Upper lobe of right lung (tissue), 1 donor: ENCODE measurements around the gene MEIOSIN. TPM values are rescaled to one million over a fixed set of nuclear protein-coding genes. Genes with fewer than 3 reads are reported as not detected.

ENCODE experiments used
- ATAC-seq: fragments of 200-7000 bp; cut with Tn5 transposase; one replicate; pipeline ENCODE4 v1.9.1; 2020; ENCODE audit warnings: mild to moderate bottlenecking, moderate library complexity
- DNase-seq: peaks from one replicate; pipeline ENCODE4 v3.0.0-alpha.2; 2020
- H3K27ac ChIP-seq: fragments of 200-600 bp; one replicate; pipeline ENCODE4 v1.8.0; 2022
- H3K27me3 ChIP-seq: fragments of 200-600 bp; one replicate; pipeline ENCODE4 v1.8.0; 2022; ENCODE audit warnings: mild to moderate bottlenecking
- H3K36me3 ChIP-seq: fragments of 200-600 bp; one replicate; pipeline ENCODE4 v1.8.0; 2022
- H3K4me1 ChIP-seq: fragments of 200-600 bp; one replicate; pipeline ENCODE4 v1.8.0; 2022
- H3K4me3 ChIP-seq: fragments of 200-600 bp; one replicate; pipeline ENCODE4 v1.8.0; 2022; ENCODE audit warnings: mild to moderate bottlenecking
- H3K9me3 ChIP-seq: fragments of 200-600 bp; one replicate; pipeline ENCODE4 v1.8.0; 2022
- intact Hi-C: fragments of 100-400 bp; cut with DNase I; formaldehyde crosslinking; loops from one replicate; pipeline ENCODE4 v1.11.0; 2022
- total RNA-seq: library from RNA; stranded (reverse); fragmentation: NEBNext Ultra II Directional; extraction: Animal tissue kit (Norgen Biotek cat#: 25700); gene quantifications from one replicate; pipeline ENCODE4 v1.2.1, GENCODE V29; 2021
- TF ChIP-seq, protein P1 (sequence below): fragments of 200-600 bp; IDR thresholded peaks from one replicate; pipeline ENCODE4 v1.8.0; 2022; ENCODE audit warnings: antibody characterized with exemption
- donor health status: DM: no; HTN: yes; CAD: no; lungs with severe emphysema.

Gene MEIOSIN
- total RNA-seq, 1 donor from 2014 or later = not detected

DNA sequence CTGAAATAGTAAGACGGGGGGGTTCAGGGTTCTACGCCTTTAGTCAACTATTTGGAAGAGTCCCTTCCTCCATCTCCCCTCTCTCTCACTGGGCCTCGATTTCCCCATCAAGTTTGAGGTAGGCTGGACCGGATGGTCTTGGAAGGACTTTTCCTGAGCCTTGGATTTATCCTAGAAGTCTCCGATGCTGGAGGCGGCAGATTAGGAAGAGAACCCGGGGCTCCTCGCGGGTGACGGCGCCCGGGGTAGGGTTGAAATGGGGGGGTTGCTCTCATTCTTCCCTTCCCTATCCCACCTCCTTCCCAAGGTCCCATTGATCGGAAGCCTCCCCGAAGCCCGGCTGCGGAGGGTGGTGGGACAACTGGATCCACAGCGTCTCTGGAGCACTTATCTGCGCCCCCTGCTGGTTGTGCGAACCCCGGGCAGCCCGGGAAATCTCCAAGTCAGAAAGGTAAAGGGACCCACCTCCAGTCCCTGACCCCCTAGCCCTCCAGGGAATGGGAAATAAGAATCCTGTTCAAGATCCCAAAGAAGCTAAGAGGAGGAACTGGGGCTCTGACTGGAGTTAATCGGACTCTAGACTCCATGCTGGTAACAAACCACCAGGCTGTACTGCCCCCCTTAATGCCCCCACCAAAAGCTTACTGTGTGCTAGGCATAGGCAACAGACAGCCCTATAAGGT lies 40.0 kb upstream of the MEIOSIN start:
- H3K27ac ChIP-seq = peak overlapping the region; percentile 95
- intact Hi-C loops = no loop called here
- no peaks in the 10 kb centered on the region for H3K27me3 ChIP-seq
- H3K4me1 ChIP-seq = peaks cover 17% of the 10 kb centered on the region
- H3K9me3 ChIP-seq = no peaks in the 10 kb centered on the region
- peak; percentile 38 for ATAC-seq
- TF ChIP-seq, protein P1, sequence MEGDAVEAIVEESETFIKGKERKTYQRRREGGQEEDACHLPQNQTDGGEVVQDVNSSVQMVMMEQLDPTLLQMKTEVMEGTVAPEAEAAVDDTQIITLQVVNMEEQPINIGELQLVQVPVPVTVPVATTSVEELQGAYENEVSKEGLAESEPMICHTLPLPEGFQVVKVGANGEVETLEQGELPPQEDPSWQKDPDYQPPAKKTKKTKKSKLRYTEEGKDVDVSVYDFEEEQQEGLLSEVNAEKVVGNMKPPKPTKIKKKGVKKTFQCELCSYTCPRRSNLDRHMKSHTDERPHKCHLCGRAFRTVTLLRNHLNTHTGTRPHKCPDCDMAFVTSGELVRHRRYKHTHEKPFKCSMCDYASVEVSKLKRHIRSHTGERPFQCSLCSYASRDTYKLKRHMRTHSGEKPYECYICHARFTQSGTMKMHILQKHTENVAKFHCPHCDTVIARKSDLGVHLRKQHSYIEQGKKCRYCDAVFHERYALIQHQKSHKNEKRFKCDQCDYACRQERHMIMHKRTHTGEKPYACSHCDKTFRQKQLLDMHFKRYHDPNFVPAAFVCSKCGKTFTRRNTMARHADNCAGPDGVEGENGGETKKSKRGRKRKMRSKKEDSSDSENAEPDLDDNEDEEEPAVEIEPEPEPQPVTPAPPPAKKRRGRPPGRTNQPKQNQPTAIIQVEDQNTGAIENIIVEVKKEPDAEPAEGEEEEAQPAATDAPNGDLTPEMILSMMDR = peak; percentile 93
- DNase-seq = peak; percentile 89
- H3K36me3 ChIP-seq = peaks cover 6% of the 10 kb centered on the region
- H3K4me3 ChIP-seq = peak overlapping the region; percentile 88

DNA sequence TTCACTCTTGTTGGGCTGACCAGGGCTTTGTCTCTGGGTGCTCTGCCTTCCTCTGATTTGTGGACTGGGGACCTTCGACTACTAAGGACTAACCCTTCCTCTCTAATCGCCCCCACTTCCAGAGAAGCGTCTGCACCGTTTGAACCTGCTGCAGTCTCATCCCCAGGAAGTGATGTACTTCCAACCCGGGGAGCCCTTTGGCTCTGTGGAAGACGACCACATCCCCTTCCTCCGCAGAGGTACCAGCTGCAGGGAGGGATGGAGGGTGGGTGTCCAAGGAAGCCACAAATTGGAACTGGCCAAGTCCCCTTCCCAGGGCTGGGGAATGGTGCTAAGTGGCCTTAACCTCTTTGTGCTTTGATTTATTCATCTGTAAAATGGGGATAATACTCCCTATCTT lies 31.6 kb upstream of the MEIOSIN start:
- TF ChIP-seq, protein P1 = no peak
- Histone ChIP-seq H3K27ac (no peak overlapping the region), H3K9me3 (no peaks in the 10 kb centered on the region), H3K36me3 (peaks cover 11% of the 10 kb centered on the region), H3K4me1 (no peaks in the 10 kb centered on the region), H3K27me3 (no peaks in the 10 kb centered on the region), H3K4me3 (no peak overlapping the region)
- ATAC-seq = no peak
- no peak for DNase-seq
- intact Hi-C loops = no loop called here

DNA sequence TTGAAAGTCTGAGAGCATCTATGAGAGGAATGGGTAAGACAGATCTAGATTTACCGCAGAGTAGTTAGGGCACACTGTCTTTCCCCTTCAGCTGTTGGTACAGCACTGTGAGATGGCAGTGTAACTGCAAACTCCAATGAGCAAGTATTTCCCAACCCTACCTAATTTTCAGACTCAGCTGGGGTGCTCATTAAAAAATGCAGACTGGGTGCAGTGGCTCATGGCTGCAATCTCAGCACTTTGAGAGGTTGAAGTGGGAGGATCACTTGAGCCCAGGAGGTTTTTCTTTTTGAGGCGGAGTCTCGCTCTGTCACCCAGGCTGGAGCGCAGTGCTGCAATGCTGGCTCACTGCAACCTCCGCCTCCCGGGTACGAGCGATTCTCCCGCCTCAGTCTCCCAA lies 28.1 kb upstream of the MEIOSIN start:
- no peak for ATAC-seq
- Histone ChIP-seq H3K27ac (no peak overlapping the region), H3K27me3 (no peaks in the 10 kb centered on the region), H3K36me3 (peaks cover 8% of the 10 kb centered on the region), H3K4me1 (no peaks in the 10 kb centered on the region), H3K9me3 (no peaks in the 10 kb centered on the region), H3K4me3 (no peak overlapping the region)
- intact Hi-C loops = no loop called here
- TF ChIP-seq, protein P1 = no peak
- DNase-seq = no peak

DNA sequence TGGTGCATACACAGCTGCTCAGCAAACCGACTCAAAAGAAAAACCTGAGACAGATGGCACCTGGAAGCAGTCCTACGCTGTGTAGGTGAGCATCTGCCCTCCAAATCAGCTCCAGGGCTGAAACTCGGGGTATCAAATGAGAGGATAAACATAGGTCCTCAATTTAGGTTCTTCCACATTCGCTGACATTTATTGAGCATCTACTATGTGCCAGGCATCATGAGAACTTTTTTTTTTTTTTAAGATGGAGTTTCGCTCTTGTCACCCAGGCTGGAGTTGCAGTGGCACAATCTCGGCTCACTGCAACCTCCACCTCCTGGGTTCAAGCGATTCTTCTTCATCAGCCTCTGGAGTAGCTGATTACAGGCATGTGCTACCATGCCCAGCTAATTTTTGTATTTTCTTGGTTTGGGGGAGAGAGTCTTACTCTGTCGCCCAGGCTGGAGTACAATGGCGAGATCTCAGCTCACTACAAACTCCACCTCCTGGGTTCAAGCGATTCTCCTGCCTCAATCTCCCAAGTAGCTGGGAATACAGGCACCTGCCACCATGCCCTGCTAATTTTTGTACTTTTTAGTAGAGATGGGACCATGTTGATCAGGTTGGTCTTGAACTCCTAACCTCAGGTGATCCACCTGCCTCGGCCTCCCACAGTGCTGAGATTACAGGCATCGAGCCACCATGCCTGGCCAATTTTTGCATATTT lies 27.4 kb upstream of the MEIOSIN start:
- H3K27ac ChIP-seq = no peak overlapping the region
- H3K27me3 ChIP-seq = no peaks in the 10 kb centered on the region
- no peaks in the 10 kb centered on the region for H3K4me1 ChIP-seq
- H3K36me3 ChIP-seq = peaks cover 8% of the 10 kb centered on the region
- TF ChIP-seq, protein P1 = no peak
- intact Hi-C loops = no loop called here
- no peak overlapping the region for H3K4me3 ChIP-seq
- no peaks in the 10 kb centered on the region for H3K9me3 ChIP-seq
- ATAC-seq = no peak
- no peak for DNase-seq

DNA sequence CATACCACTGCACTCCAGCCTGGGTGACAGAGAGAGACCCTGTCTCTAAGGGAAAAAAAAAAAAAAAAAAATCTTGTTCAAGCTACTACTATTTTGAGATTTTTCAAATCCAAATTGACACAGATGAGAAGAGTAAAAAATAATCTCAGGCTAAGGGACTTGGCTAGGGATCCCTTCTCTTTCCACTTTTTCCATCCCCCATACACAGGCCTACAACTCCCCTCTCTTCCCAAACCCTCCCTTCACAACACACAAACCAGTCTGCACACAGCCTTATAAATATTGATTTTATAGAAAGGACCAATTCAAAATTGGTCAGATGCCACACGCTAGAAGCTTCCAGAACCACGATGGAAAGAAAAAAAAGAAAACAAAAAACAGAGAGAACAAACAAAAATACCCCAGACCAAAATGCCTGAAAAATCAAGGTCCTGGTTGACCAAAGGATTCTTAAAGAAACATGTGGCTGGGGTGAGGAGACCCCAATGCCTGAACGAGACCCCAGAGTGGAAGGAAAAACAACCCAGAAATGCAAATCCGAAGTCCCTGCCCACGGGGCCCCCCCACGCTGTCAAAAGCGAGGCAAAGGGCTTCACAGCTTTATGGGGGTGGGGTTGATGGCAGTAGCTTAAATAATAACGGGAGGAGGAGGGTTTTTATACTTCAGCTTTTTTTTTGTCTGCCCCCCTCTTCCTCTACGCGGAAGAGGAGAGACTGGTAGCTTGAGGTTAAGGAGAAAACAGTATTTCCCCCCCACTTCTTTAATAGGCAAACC lies 22.7 kb upstream of the MEIOSIN start:
- DNase-seq (no peak), ATAC-seq (no peak)
- no peaks in the 10 kb centered on the region for H3K9me3 ChIP-seq
- H3K27ac ChIP-seq = no peak overlapping the region
- no peak overlapping the region for H3K4me3 ChIP-seq
- no peaks in the 10 kb centered on the region for H3K4me1 ChIP-seq
- H3K27me3 ChIP-seq = no peaks in the 10 kb centered on the region
- H3K36me3 ChIP-seq = peaks cover 17% of the 10 kb centered on the region
- intact Hi-C loops = no loop called here
- TF ChIP-seq, protein P1 = no peak
